NT2/D1 (cell line): ENCODE data around the gene CAV2.

Source experiments
- DNase-seq: peaks from one replicate; pipeline ENCODE4 v3.0.0-alpha.2; 2011; ENCODE audit warnings: low read depth, low spot score
- H3K27me3 ChIP-seq: 2 replicates; pipeline ENCODE4 v1.6.0; 2011; ENCODE audit warnings: mild to moderate bottlenecking; ENCODE audit not compliant: insufficient read length, insufficient read depth
- H3K36me3 ChIP-seq: 2 replicates; pipeline ENCODE4 v1.6.1; 2011; ENCODE audit warnings: mild to moderate bottlenecking, low read length, mixed read lengths; ENCODE audit not compliant: insufficient read depth, insufficient read length
- H3K4me1 ChIP-seq: 2 replicates; pipeline ENCODE4 v1.5.1; 2011; ENCODE audit not compliant: insufficient read depth, insufficient read length
- H3K4me3 ChIP-seq: 2 replicates; pipeline ENCODE4 v1.5.1; 2011; ENCODE audit warnings: low read depth; ENCODE audit not compliant: insufficient read length
- H3K9ac ChIP-seq: 2 replicates; pipeline ENCODE4 v1.6.0; 2011; ENCODE audit warnings: low read depth; ENCODE audit not compliant: insufficient read length
- H3K9me3 ChIP-seq: 2 replicates; pipeline ENCODE4 v1.5.1; 2011; ENCODE audit warnings: mild to moderate bottlenecking, low read length; ENCODE audit not compliant: insufficient read depth
- SUZ12 ChIP-seq: IDR thresholded peaks from 2 replicates; pipeline ENCODE4 v1.6.1; 2011; ENCODE audit not compliant: insufficient read length, insufficient read depth; ENCODE audit errors: extremely low read depth
- YY1 ChIP-seq: IDR thresholded peaks from 2 replicates; pipeline ENCODE4 v1.6.1; 2011; ENCODE audit not compliant: insufficient read length, insufficient read depth
- ZNF274 ChIP-seq: IDR thresholded peaks from 2 replicates; pipeline ENCODE4 v1.6.1; 2011; ENCODE audit warnings: mild to moderate bottlenecking, low read depth, low read length

Gene CAV2

GRCh38 chr7:116505823-116506222 is 6.3 kb downstream of the CAV2 start:
- Histone ChIP-seq H3K9me3 (0 out of 2 replicates have a peak, but pooled peaks cover 4% of the 10 kb centered on the region), H3K4me3 (no peak overlapping the region), H3K36me3 (peaks cover 12% of the 10 kb centered on the region), H3K9ac (no peak overlapping the region), H3K4me1 (no peaks in the 10 kb centered on the region), H3K27me3 (peaks cover 8% of the 10 kb centered on the region)
- TF ChIP-seq ZNF274 (no peak), SUZ12 (no peak), YY1 (no peak)
- DNase-seq, result no peak

- H3K36me3 ChIP-seq, result peaks cover 12% of the 10 kb centered on the region
- no peak overlapping the region for H3K9ac ChIP-seq
- 0 out of 2 replicates have a peak, but pooled peaks cover 4% of the 10 kb centered on the region for H3K9me3 ChIP-seq
- TF ChIP-seq ZNF274, result no peak
- no peak for TF ChIP-seq SUZ12
- TF ChIP-seq YY1, result no peak
- no peaks in the 10 kb centered on the region for H3K4me1 ChIP-seq
- no peak overlapping the region for H3K4me3 ChIP-seq
- no peak for DNase-seq
- H3K27me3 ChIP-seq, result no peaks in the 10 kb centered on the region
Observed at GRCh38 chr7:116509982-116510579, 10.5 kb downstream of the CAV2 start.

GRCh38 chr7:116510795-116511194 is 11.3 kb downstream of the CAV2 start:
- H3K36me3 ChIP-seq, result peaks cover 8% of the 10 kb centered on the region
- H3K9me3 ChIP-seq, result no peaks in the 10 kb centered on the region
- no peak for DNase-seq
- H3K9ac ChIP-seq, result no peak overlapping the region
- H3K27me3 ChIP-seq, result no peaks in the 10 kb centered on the region
- H3K4me3 ChIP-seq, result no peak overlapping the region
- H3K4me1 ChIP-seq, result no peaks in the 10 kb centered on the region
- no peak for TF ChIP-seq YY1
- no peak for TF ChIP-seq ZNF274
- no peak for TF ChIP-seq SUZ12

- Histone ChIP-seq H3K27me3 (no peaks in the 10 kb centered on the region), H3K4me3 (no peak overlapping the region)
Observed at GRCh38 chr7:116511552-116512519, 12.3 kb downstream of the CAV2 start.

GRCh38 chr7:116512520-116513188 is 13.1 kb downstream of the CAV2 start:
- no peaks in the 10 kb centered on the region for H3K36me3 ChIP-seq
- TF ChIP-seq ZNF274 (no peak), SUZ12 (no peak), YY1 (no peak)
- H3K4me1 ChIP-seq, result no peaks in the 10 kb centered on the region
- no peak for DNase-seq
- H3K9me3 ChIP-seq, result no peaks in the 10 kb centered on the region
- no peak overlapping the region for H3K4me3 ChIP-seq
- no peaks in the 10 kb centered on the region for H3K27me3 ChIP-seq
- H3K9ac ChIP-seq, result no peak overlapping the region

More at GRCh38 chr7:116511552-116512519, 12.3 kb downstream of the CAV2 start:
- no peak for TF ChIP-seq SUZ12
- TF ChIP-seq ZNF274, result no peak
- TF ChIP-seq YY1, result no peak
- Histone ChIP-seq H3K4me1 (no peaks in the 10 kb centered on the region), H3K36me3 (peaks cover 3% of the 10 kb centered on the region), H3K9ac (no peak overlapping the region), H3K9me3 (no peaks in the 10 kb centered on the region)
- no peak for DNase-seq

GRCh38 chr7:116515584-116515983 is 16.0 kb downstream of the CAV2 start:
- TF ChIP-seq ZNF274, result no peak
- Histone ChIP-seq H3K9me3 (no peaks in the 10 kb centered on the region), H3K9ac (no peak overlapping the region), H3K27me3 (no peaks in the 10 kb centered on the region), H3K4me3 (no peak overlapping the region), H3K4me1 (no peaks in the 10 kb centered on the region), H3K36me3 (no peaks in the 10 kb centered on the region)
- DNase-seq, result no peak

- H3K4me1 ChIP-seq, result no peaks in the 10 kb centered on the region
- no peaks in the 10 kb centered on the region for H3K9me3 ChIP-seq
- no peak for DNase-seq
- H3K9ac ChIP-seq, result no peak overlapping the region
- TF ChIP-seq ZNF274, result no peak
- TF ChIP-seq SUZ12, result no peak
- no peaks in the 10 kb centered on the region for H3K27me3 ChIP-seq
- no peak overlapping the region for H3K4me3 ChIP-seq
- H3K36me3 ChIP-seq, result no peaks in the 10 kb centered on the region
Observed at GRCh38 chr7:116516324-116516723, 16.8 kb downstream of the CAV2 start.
